Thyroid gland (tissue), 4 donors: Measurements from ENCODE around the gene TMEM81. TPM values are rescaled to one million over a fixed set of nuclear protein-coding genes. Genes with fewer than 3 reads are reported as not detected.

Experiments
- DNase-seq, 2 donors: peaks; one replicate each; pipeline ENCODE4 v3.0.0-alpha.2; 2019
- H3K27ac ChIP-seq, 3 donors: fragments of 200-600 bp; sonication (generic); 1 replicate in 2 of 3; 2 replicates in 1 of 3; pipeline ENCODE4 v1.5.1; 2016 to 2019; ENCODE audit warnings: mild to moderate bottlenecking in 1 of 3, moderate library complexity in 1 of 3
- H3K27me3 ChIP-seq: fragments of 200-600 bp; sonication (generic); one replicate; pipeline ENCODE4 v1.5.1; 2019
- H3K36me3 ChIP-seq, 2 donors: fragments of 200-600 bp; sonication (generic); one replicate each; pipeline ENCODE4 v1.5.1; 2016 to 2019
- H3K4me1 ChIP-seq, 2 donors: fragments of 200-600 bp; sonication (generic); one replicate each; pipeline ENCODE4 v1.5.1; 2017 to 2019
- H3K4me3 ChIP-seq, 3 donors: fragments of 200-600 bp; sonication (generic); replicated peaks in 1 of 3; 1 replicate in 2 of 3; 2 replicates in 1 of 3; pipeline ENCODE4 v1.5.1; 2016; ENCODE audit warnings: mild to moderate bottlenecking in 1 of 3
- H3K9me3 ChIP-seq: fragments of 200-600 bp; sonication (generic); one replicate; pipeline ENCODE4 v1.5.1; 2017
- CTCF ChIP-seq, 6 experiments: fragments of 200-600 bp in 3 of 6; fragments of 450-650 bp in 3 of 6; sonication (generic) in 3 of 6; IDR thresholded peaks; one replicate each; pipeline ENCODE4 v1.5.1; 2016 to 2019; ENCODE audit warnings: antibody characterized with exemption in 6 of 6, mild to moderate bottlenecking in 2 of 6, inconsistent platforms in 1 of 6, moderate library complexity in 1 of 6
- POLR2A ChIP-seq, 2 donors: fragments of 450-650 bp; IDR thresholded peaks; one replicate each; pipeline ENCODE4 v1.6.1; 2017; ENCODE audit warnings: antibody characterized with exemption in 2 of 2, mild to moderate bottlenecking in 2 of 2, moderate library complexity in 1 of 2
- WGBS, 2 donors: methylation state at CpG; one replicate each; pipeline ENCODE4 v1.1.5; 2017; 5-methylcytosine and 5-hydroxymethylcytosine counted together
- intact Hi-C: fragments of 100-400 bp; cut with DNase I; formaldehyde crosslinking; loops from one replicate; pipeline ENCODE4 v1.15.1; 2023
- total RNA-seq, 4 donors: library from RNA; depleted of rRNA; stranded (reverse); fragments of >200 nt; gene quantifications; one replicate each; pipeline ENCODE4 v1.2.3, GENCODE V29; 2016

The TMEM81 gene
- total RNA-seq, 4 donors from 2014 or later = 0.59 to 3.9 (median 1.5) TPM

- DNase-seq = no peak
- 41 to 58% methylated on average over 4 of the region's 4 CpGs for WGBS, 2 donors
- no peaks in the 10 kb centered on the region for H3K4me1 ChIP-seq
- H3K27me3 ChIP-seq = no peaks in the 10 kb centered on the region
- H3K9me3 ChIP-seq = no peaks in the 10 kb centered on the region
- no peak overlapping the region for H3K27ac ChIP-seq
- H3K36me3 ChIP-seq = no peaks in the 10 kb centered on the region
- intact Hi-C loops = no loop called here
- TF ChIP-seq CTCF (IDR thresholded peaks at IDR 0.05) (no peak), POLR2A (IDR thresholded peaks at IDR 0.05) (no peak)
- no peak overlapping the region for H3K4me3 ChIP-seq
Observed at GRCh38 chr1:205046870-205047269, 37.4 kb downstream of the TMEM81 start.

- no peaks in the 10 kb centered on the region for H3K27me3 ChIP-seq
- intact Hi-C loops = no loop called here
- H3K4me3 ChIP-seq = no peak overlapping the region
- H3K9me3 ChIP-seq = no peaks in the 10 kb centered on the region
- WGBS, 2 donors = 31 to 40% methylated on average over 11 of the region's 11 CpGs
- no peak overlapping the region for H3K27ac ChIP-seq
- no peak for DNase-seq
- H3K36me3 ChIP-seq = no peaks in the 10 kb centered on the region
- no peaks in the 10 kb centered on the region for H3K4me1 ChIP-seq
- no peak for TF ChIP-seq POLR2A (IDR thresholded peaks at IDR 0.05)
- no peak for TF ChIP-seq CTCF (IDR thresholded peaks at IDR 0.05)
Observed at GRCh38 chr1:205045146-205045545, 39.1 kb downstream of the TMEM81 start.

GRCh38 chr1:205044741-205045140 lies 39.5 kb downstream of the TMEM81 start:
- intact Hi-C loops = no loop called here
- Histone ChIP-seq H3K36me3 (no peaks in the 10 kb centered on the region), H3K9me3 (no peaks in the 10 kb centered on the region), H3K4me1 (no peaks in the 10 kb centered on the region), H3K4me3 (no peak overlapping the region), H3K27me3 (no peaks in the 10 kb centered on the region), H3K27ac (no peak overlapping the region)
- 31 to 42% methylated on average over 3 to 5 of the region's 5 CpGs for WGBS, 2 donors
- no peak for DNase-seq
- TF ChIP-seq POLR2A (IDR thresholded peaks at IDR 0.05) (no peak), CTCF (IDR thresholded peaks at IDR 0.05) (no peak)

- 27 to 43% methylated on average over 4 of the region's 4 CpGs for WGBS, 2 donors
- no peaks in the 10 kb centered on the region for H3K27me3 ChIP-seq
- TF ChIP-seq CTCF (IDR thresholded peaks at IDR 0.05) (no peak), POLR2A (IDR thresholded peaks at IDR 0.05) (no peak)
Observed at GRCh38 chr1:205043866-205044265, 40.4 kb downstream of the TMEM81 start.

GRCh38 chr1:205042911-205043806 lies 41.1 kb downstream of the TMEM81 start, which contains the start of gene CNTN2:
CNTN2 (plus strand) TSS chr1:205043212; CDS start chr1:205053186, 9,974 bp downstream.
- no peak within 1 kb of the TSS for H3K27ac ChIP-seq
- no peaks in the 10 kb centered on the region for H3K9me3 ChIP-seq
- no peak within 1 kb of the TSS for H3K4me3 ChIP-seq
- 10% methylated on average over 16 to 25 of the region's 53 CpGs for WGBS, 2 donors
- H3K4me1 ChIP-seq = no peaks in the 10 kb centered on the region
- intact Hi-C loops = no loop called here
- H3K36me3 ChIP-seq = no peaks in the 10 kb centered on the region
- no peak for TF ChIP-seq CTCF (IDR thresholded peaks at IDR 0.05)
- TF ChIP-seq POLR2A (IDR thresholded peaks at IDR 0.05) = no peak
- H3K27me3 ChIP-seq = no peaks in the 10 kb centered on the region
- no peak for DNase-seq

More at GRCh38 chr1:205043866-205044265, 40.4 kb downstream of the TMEM81 start:
- Histone ChIP-seq H3K9me3 (no peaks in the 10 kb centered on the region), H3K4me3 (no peak overlapping the region), H3K36me3 (no peaks in the 10 kb centered on the region), H3K27ac (no peak overlapping the region), H3K4me1 (no peaks in the 10 kb centered on the region)
- no peak for DNase-seq
- intact Hi-C loops = no loop called here
